K562 (cell line): ENCODE results near the gene SLC39A11.

ENCODE experiments used
- ATF7 ChIP-seq: fragments of 450-650 bp; IDR thresholded peaks from 2 replicates; pipeline ENCODE4 v1.7.1; 2014; ENCODE audit warnings: mild to moderate bottlenecking, moderate library complexity
- BACH1 ChIP-seq: fragments of 200-800 bp; sonication (Bioruptor generic); IDR thresholded peaks from 2 replicates; pipeline ENCODE4 v1.6.1; 2016; ENCODE audit warnings: missing genetic modification characterization, missing compliant biosample characterization
- CTCF ChIP-seq, 3 experiments: IDR thresholded peaks in 2 of 3; conservative IDR thresholded peaks in 1 of 3; 2 replicates each; pipeline ENCODE4 v1.5.1; 2011 to 2012; ENCODE audit warnings: low read length in 3 of 3, mild to moderate bottlenecking in 3 of 3, control low read depth in 2 of 3, improper control_type of control experiment in 1 of 3, inconsistent platforms in 1 of 3, low read depth in 1 of 3, mixed read lengths in 1 of 3, moderate library complexity in 1 of 3; ENCODE audit not compliant: insufficient read depth in 2 of 3
- HMGXB4 ChIP-seq: sonication (generic); formaldehyde crosslinking; IDR thresholded peaks from 2 replicates; pipeline ENCODE4 v1.8.1; 2023; ENCODE audit warnings: mild to moderate bottlenecking, missing genetic modification reagents
- HNRNPLL ChIP-seq: fragments of 200-400 bp; formaldehyde crosslinking; IDR thresholded peaks from 2 replicates; pipeline ENCODE4 v1.6.1; 2017; ENCODE audit warnings: low read length, low read depth, mild to moderate bottlenecking; ENCODE audit not compliant: poor library complexity, severe bottlenecking
- JUNB ChIP-seq: fragments of 450-650 bp; formaldehyde crosslinking; conservative IDR thresholded peaks from 2 replicates; pipeline ENCODE4 v1.4.0; 2020; ENCODE audit warnings: mild to moderate bottlenecking
- NFRKB ChIP-seq: fragments of 450-650 bp; IDR thresholded peaks from 2 replicates; pipeline ENCODE4 v1.6.1; 2016; ENCODE audit warnings: low read depth
- NR2C1 ChIP-seq, 2 experiments: fragments of 450-650 bp; IDR thresholded peaks; 2 replicates each; pipeline ENCODE4 v1.6.1; 2017; ENCODE audit warnings: mild to moderate bottlenecking in 2 of 2, antibody characterized with exemption in 1 of 2, inconsistent platforms in 1 of 2, missing compliant biosample characterization in 1 of 2, missing genetic modification characterization in 1 of 2
- POLR2A ChIP-seq: fragments of 450-650 bp; conservative IDR thresholded peaks from 2 replicates; pipeline ENCODE4 v1.6.1; 2016
- TEAD2 ChIP-seq: fragments of 450-650 bp; IDR thresholded peaks from 2 replicates; pipeline ENCODE4 v1.6.1; 2016; ENCODE audit warnings: missing genetic modification characterization, control low read depth, missing compliant biosample characterization
- USF1 ChIP-seq: sonication (generic); formaldehyde crosslinking; IDR thresholded peaks from 2 replicates; pipeline ENCODE4 v1.9.0; 2022; ENCODE audit warnings: mild to moderate bottlenecking, missing genetic modification reagents
- ZBTB2 ChIP-seq: fragments of 450-650 bp; IDR thresholded peaks from 2 replicates; pipeline ENCODE4 v1.6.1; 2016; ENCODE audit warnings: antibody characterized with exemption
- ZNF143 ChIP-seq: sonication (generic); formaldehyde crosslinking; IDR thresholded peaks from 2 replicates; pipeline ENCODE4 v1.9.0; 2022; ENCODE audit warnings: mild to moderate bottlenecking, missing genetic modification reagents
- ZNF184 ChIP-seq: sonication (generic); formaldehyde crosslinking; IDR thresholded peaks from 2 replicates; pipeline ENCODE4 v1.5.0; 2020; ENCODE audit warnings: missing genetic modification reagents

GRCh38 chr17:73091410-73091769 is 1.1 kb downstream of the SLC39A11 start:
- TF ChIP-seq USF1 (CRISPR knock-in tag) (no peak), BACH1 (tag) (no peak), ZNF184 (CRISPR knock-in tag) (no peak), ZNF143 (CRISPR knock-in tag) (no peak), POLR2A (no peak), ATF7 (no peak), ZBTB2 (no peak), NR2C1 (IDR thresholded peaks at IDR 0.05) (no peak), NR2C1 (tag; IDR thresholded peaks at IDR 0.05) (no peak), HMGXB4 (no peak), JUNB (CRISPR knock-in tag) (no peak), TEAD2 (tag) (no peak), NFRKB (no peak), CTCF (IDR thresholded peaks at IDR 0.05 in 2 of 3, conservative IDR thresholded peaks at IDR 0.05 in 1 of 3; ENCODE audit: insufficient read depth in 2 of 3, low read depth in 1 of 3, low read length in 3 of 3) (no peak), HNRNPLL (no peak)
